CD8-positive, alpha-beta memory T cell (primary cell): ENCODE measurements around the gene SPINK9. TPM values are rescaled to one million over a fixed set of nuclear protein-coding genes. Genes with fewer than 3 reads are reported as not detected.

ENCODE experiments used
- CTCF ChIA-PET: fragments of 350-600 bp; sonication (Branson Sonifier 250); formaldehyde crosslinking; loops from one replicate; lab custom pipeline; 2021; ENCODE audit warnings: antibody characterized with exemption; lab: Charles Lee
- POLR2A ChIA-PET: fragments of 350-600 bp; sonication (Branson Sonifier 250); formaldehyde crosslinking; loops from one replicate; lab custom pipeline; 2021; ENCODE audit warnings: antibody characterized with exemption; lab: Charles Lee
- DNase-seq, 5 donors: peaks; one replicate each; pipeline versions ENCODE4 v3.0.0 to v3.0.0-alpha.2; 2020 to 2022; ENCODE audit warnings: mixed read lengths in 1 of 5
- H3K27ac ChIP-seq: one replicate; pipeline ENCODE4 v1.7.0; 2013; ENCODE audit warnings: low read depth, mild to moderate bottlenecking, low read length, moderate library complexity
- H3K27me3 ChIP-seq: 2 replicates; pipeline ENCODE4 v1.7.0; 2013; ENCODE audit warnings: low read length, mild to moderate bottlenecking; ENCODE audit not compliant: insufficient read depth, poor library complexity, severe bottlenecking
- H3K36me3 ChIP-seq: 2 replicates; pipeline ENCODE4 v1.7.0; 2013; ENCODE audit warnings: mild to moderate bottlenecking, low read length, moderate library complexity; ENCODE audit not compliant: insufficient read depth
- H3K4me1 ChIP-seq: 2 replicates; pipeline ENCODE4 v1.7.0; 2013; ENCODE audit warnings: mild to moderate bottlenecking, low read length, moderate library complexity; ENCODE audit not compliant: insufficient read depth
- H3K4me3 ChIP-seq: 2 replicates; pipeline ENCODE4 v1.7.0; 2013; ENCODE audit warnings: mild to moderate bottlenecking, low read length
- H3K9me3 ChIP-seq: 2 replicates; pipeline ENCODE4 v1.7.0; 2013; ENCODE audit warnings: mild to moderate bottlenecking, low read length
- H3K27ac Mint-ChIP-seq, 8 donors: one replicate each; pipeline ENCODE4 v1.8.0; 2020 to 2021; ENCODE audit warnings: mixed read lengths in 8 of 8, mild to moderate bottlenecking in 6 of 8, inconsistent platforms in 3 of 8, moderate library complexity in 3 of 8
- H3K27me3 Mint-ChIP-seq, 2 donors: one replicate each; pipeline ENCODE4 v1.8.0; 2020 to 2021; ENCODE audit warnings: mixed read lengths in 2 of 2, mild to moderate bottlenecking in 1 of 2, moderate library complexity in 1 of 2
- H3K36me3 Mint-ChIP-seq, 3 donors: one replicate each; pipeline ENCODE4 v1.8.0; 2020 to 2021; ENCODE audit warnings: mixed read lengths in 3 of 3, inconsistent platforms in 1 of 3, mild to moderate bottlenecking in 1 of 3
- H3K4me1 Mint-ChIP-seq, 3 donors: one replicate each; pipeline ENCODE4 v1.8.0; 2020 to 2021; ENCODE audit warnings: mixed read lengths in 3 of 3, inconsistent platforms in 1 of 3, mild to moderate bottlenecking in 1 of 3
- H3K4me3 Mint-ChIP-seq, 7 donors: one replicate each; pipeline ENCODE4 v1.8.0; 2020 to 2021; ENCODE audit warnings: mixed read lengths in 7 of 7, mild to moderate bottlenecking in 6 of 7, moderate library complexity in 4 of 7, inconsistent platforms in 2 of 7
- H3K9me3 Mint-ChIP-seq, 5 donors: one replicate each; pipeline ENCODE4 v1.8.0; 2020 to 2022; ENCODE audit warnings: mixed read lengths in 5 of 5, mild to moderate bottlenecking in 3 of 5, moderate library complexity in 2 of 5, inconsistent platforms in 1 of 5
- polyA plus RNA-seq: library from polyadenylated mRNA; unstranded; fragments of 300-500 nt; fragmentation: Illumina TruSeq; gene quantifications from one replicate; pipeline ENCODE4 v1.2.3, GENCODE V29; 2021
- total RNA-seq, 2 experiments: library from RNA; stranded (reverse); gene quantifications; one replicate each; pipeline ENCODE4 v1.2.3, GENCODE V29; 2021

The SPINK9 gene
- not detected for total RNA-seq
- not detected for polyA plus RNA-seq

- CTCF ChIA-PET: no interaction called here
- no peak within 1 kb of the TSS for H3K27ac ChIP-seq
- DNase-seq: no peak
- Mint-ChIP-seq H3K4me1 (no peaks in the 10 kb centered on the region), H3K9me3 (peaks cover 4 to 13% (median 5%) of the 10 kb centered on the region in 5 donors), H3K4me3 (no peak within 1 kb of the TSS), H3K27ac (no peak within 1 kb of the TSS), H3K27me3 (peaks cover 0 to 8% of the 10 kb centered on the region in 2 donors), H3K36me3 (peaks cover 0 to 4% (median 0%) of the 10 kb centered on the region in 3 donors)
- no peaks in the 10 kb centered on the region for H3K27me3 ChIP-seq
- H3K36me3 ChIP-seq: no peaks in the 10 kb centered on the region
- POLR2A ChIA-PET: no interaction called here
- H3K4me1 ChIP-seq: no peaks in the 10 kb centered on the region
- H3K9me3 ChIP-seq: no peaks in the 10 kb centered on the region
- H3K4me3 ChIP-seq: no peak within 1 kb of the TSS
These were observed at the start of gene SPINK9 for GRCh38 chr5:148335259-148335658. Gene SPINK9 (plus strand): TSS chr5:148335559. CDS start chr5:148335614, 55 bp downstream.

- H3K27me3 Mint-ChIP-seq: peaks cover 4 to 9% of the 10 kb centered on the region in 2 donors
- H3K27ac Mint-ChIP-seq: no peak overlapping the region
- H3K4me3 ChIP-seq: no peak overlapping the region
- H3K4me1 ChIP-seq: no peaks in the 10 kb centered on the region
- H3K9me3 Mint-ChIP-seq: no peaks in the 10 kb centered on the region
- no peaks in the 10 kb centered on the region for H3K36me3 ChIP-seq
- H3K27me3 ChIP-seq: no peaks in the 10 kb centered on the region
- H3K4me1 Mint-ChIP-seq: no peaks in the 10 kb centered on the region
- H3K36me3 Mint-ChIP-seq: no peaks in the 10 kb centered on the region
- no peak overlapping the region for H3K27ac ChIP-seq
- no peak for DNase-seq
- ChIA-PET CTCF (no interaction called here), POLR2A (no interaction called here)
- no peaks in the 10 kb centered on the region for H3K9me3 ChIP-seq
- H3K4me3 Mint-ChIP-seq: no peak overlapping the region
These were observed 44.8 kb upstream of the SPINK9 start for GRCh38 chr5:148290271-148291195.

- H3K27ac ChIP-seq: no peak overlapping the region
- no peaks in the 10 kb centered on the region for H3K36me3 Mint-ChIP-seq
- ChIA-PET POLR2A (no interaction called here), CTCF (no interaction called here)
- H3K9me3 Mint-ChIP-seq: no peaks in the 10 kb centered on the region
- H3K4me1 Mint-ChIP-seq: peaks cover 0 to 6% (median 5%) of the 10 kb centered on the region in 3 donors
- no peaks in the 10 kb centered on the region for H3K36me3 ChIP-seq
- H3K27me3 ChIP-seq: no peaks in the 10 kb centered on the region
- no peaks in the 10 kb centered on the region for H3K27me3 Mint-ChIP-seq
- no peak overlapping the region for H3K27ac Mint-ChIP-seq
- no peaks in the 10 kb centered on the region for H3K4me1 ChIP-seq
- H3K9me3 ChIP-seq: no peaks in the 10 kb centered on the region
- H3K4me3 ChIP-seq: no peak overlapping the region
- H3K4me3 Mint-ChIP-seq: no peak overlapping the region
- no peak for DNase-seq
These were observed 37.6 kb upstream of the SPINK9 start for GRCh38 chr5:148297731-148298130.

GRCh38 chr5:148306446-148306845 is 28.9 kb upstream of the SPINK9 start:
- Mint-ChIP-seq H3K4me3 (no peak overlapping the region), H3K27ac (no peak overlapping the region), H3K27me3 (peaks cover 6 to 25% of the 10 kb centered on the region in 2 donors), H3K9me3 (peaks cover 0 to 11% (median 6%) of the 10 kb centered on the region in 5 donors), H3K4me1 (no peaks in the 10 kb centered on the region), H3K36me3 (peaks cover 0 to 10% (median 0%) of the 10 kb centered on the region in 3 donors)
- Histone ChIP-seq H3K4me1 (no peaks in the 10 kb centered on the region), H3K9me3 (no peaks in the 10 kb centered on the region), H3K27me3 (no peaks in the 10 kb centered on the region), H3K36me3 (no peaks in the 10 kb centered on the region), H3K27ac (no peak overlapping the region), H3K4me3 (no peak overlapping the region)
- CTCF ChIA-PET: interaction anchor here (0.8 kb wide), 1 partner anchor 68 kb away, joined by 3 read pairs; no protein-coding TSS in a partner anchor
- POLR2A ChIA-PET: no interaction called here
- no peak for DNase-seq

- Histone ChIP-seq H3K27me3 (no peaks in the 10 kb centered on the region), H3K4me1 (no peaks in the 10 kb centered on the region), H3K9me3 (no peaks in the 10 kb centered on the region), H3K27ac (no peak overlapping the region), H3K4me3 (no peak overlapping the region), H3K36me3 (no peaks in the 10 kb centered on the region)
- Mint-ChIP-seq H3K4me1 (no peaks in the 10 kb centered on the region), H3K4me3 (no peak overlapping the region), H3K9me3 (peaks cover 0 to 11% (median 6%) of the 10 kb centered on the region in 5 donors), H3K27ac (no peak overlapping the region), H3K27me3 (peaks cover 9 to 28% of the 10 kb centered on the region in 2 donors), H3K36me3 (peaks cover 0 to 10% (median 0%) of the 10 kb centered on the region in 3 donors)
- ChIA-PET CTCF (no interaction called here), POLR2A (no interaction called here)
- DNase-seq: no peak
These were observed 26.3 kb upstream of the SPINK9 start for GRCh38 chr5:148309019-148309418.

- Histone ChIP-seq H3K4me1 (no peaks in the 10 kb centered on the region), H3K4me3 (no peak overlapping the region), H3K27ac (no peak overlapping the region), H3K27me3 (no peaks in the 10 kb centered on the region), H3K36me3 (no peaks in the 10 kb centered on the region), H3K9me3 (no peaks in the 10 kb centered on the region)
- CTCF ChIA-PET: no interaction called here
- H3K27me3 Mint-ChIP-seq: peaks cover 9 to 28% of the 10 kb centered on the region in 2 donors
- POLR2A ChIA-PET: no interaction called here
- H3K36me3 Mint-ChIP-seq: peaks cover 0 to 10% (median 0%) of the 10 kb centered on the region in 3 donors
- H3K27ac Mint-ChIP-seq: no peak overlapping the region
- no peak for DNase-seq
- peaks cover 0 to 11% (median 6%) of the 10 kb centered on the region in 5 donors for H3K9me3 Mint-ChIP-seq
- no peak overlapping the region for H3K4me3 Mint-ChIP-seq
- no peaks in the 10 kb centered on the region for H3K4me1 Mint-ChIP-seq
These were observed 25.6 kb upstream of the SPINK9 start for GRCh38 chr5:148309746-148310145.

GRCh38 chr5:148311484-148311883 is 23.9 kb upstream of the SPINK9 start:
- H3K9me3 Mint-ChIP-seq: peaks cover 0 to 11% (median 6%) of the 10 kb centered on the region in 5 donors
- no peaks in the 10 kb centered on the region for H3K36me3 ChIP-seq
- H3K27me3 ChIP-seq: no peaks in the 10 kb centered on the region
- H3K4me1 Mint-ChIP-seq: no peaks in the 10 kb centered on the region
- POLR2A ChIA-PET: no interaction called here
- H3K4me1 ChIP-seq: no peaks in the 10 kb centered on the region
- peaks cover 0 to 10% (median 0%) of the 10 kb centered on the region in 3 donors for H3K36me3 Mint-ChIP-seq
- CTCF ChIA-PET: no interaction called here
- H3K27ac Mint-ChIP-seq: no peak overlapping the region
- DNase-seq: no peak
- H3K9me3 ChIP-seq: no peaks in the 10 kb centered on the region
- no peak overlapping the region for H3K4me3 ChIP-seq
- no peak overlapping the region for H3K27ac ChIP-seq
- H3K27me3 Mint-ChIP-seq: peaks cover 9 to 27% of the 10 kb centered on the region in 2 donors
- no peak overlapping the region for H3K4me3 Mint-ChIP-seq

- no peaks in the 10 kb centered on the region for H3K36me3 ChIP-seq
- no peak within 1 kb of the TSS for H3K4me3 ChIP-seq
- POLR2A ChIA-PET: no interaction called here
- peaks cover 0 to 10% (median 0%) of the 10 kb centered on the region in 3 donors for H3K36me3 Mint-ChIP-seq
- no peaks in the 10 kb centered on the region for H3K4me1 Mint-ChIP-seq
- H3K27me3 ChIP-seq: no peaks in the 10 kb centered on the region
- CTCF ChIA-PET: no interaction called here
- H3K4me3 Mint-ChIP-seq: no peak within 1 kb of the TSS
- no peaks in the 10 kb centered on the region for H3K4me1 ChIP-seq
- H3K9me3 Mint-ChIP-seq: peaks cover 0 to 13% (median 6%) of the 10 kb centered on the region in 5 donors
- peaks cover 11 to 21% of the 10 kb centered on the region in 2 donors for H3K27me3 Mint-ChIP-seq
- H3K9me3 ChIP-seq: no peaks in the 10 kb centered on the region
- H3K27ac ChIP-seq: no peak within 1 kb of the TSS
- DNase-seq: no peak
- no peak within 1 kb of the TSS for H3K27ac Mint-ChIP-seq
These were observed 23.2 kb upstream of the SPINK9 start, which contains the start of gene SPINK7 for GRCh38 chr5:148312153-148312552. Gene SPINK7 (plus strand): TSS chr5:148312423. CDS start chr5:148312484, 61 bp downstream.
